ENCODE data around the gene ANKRD39.

ANKRD39 gene

DNA sequence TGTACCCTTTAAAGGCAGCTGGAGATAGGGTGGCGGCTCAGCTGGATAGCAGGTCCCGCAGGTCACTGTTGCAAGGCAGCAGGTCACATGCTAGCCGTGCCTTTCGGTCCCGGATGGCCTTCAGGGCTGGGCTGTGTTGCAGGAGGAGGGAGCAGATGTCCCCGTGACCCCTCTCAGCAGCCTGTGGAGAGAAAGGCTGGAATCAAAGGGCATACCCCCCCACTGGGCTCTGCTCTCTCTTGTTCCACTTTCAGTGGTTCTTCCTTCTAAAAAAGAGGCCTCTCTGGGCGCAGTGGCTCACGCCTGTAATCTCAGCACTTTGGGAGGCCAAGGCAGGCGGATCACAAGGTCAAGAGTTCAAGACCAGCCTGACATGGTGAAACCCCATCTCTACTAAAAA lies 9.6 kb downstream of the ANKRD39 start:
- no peak for DNase-seq

DNA sequence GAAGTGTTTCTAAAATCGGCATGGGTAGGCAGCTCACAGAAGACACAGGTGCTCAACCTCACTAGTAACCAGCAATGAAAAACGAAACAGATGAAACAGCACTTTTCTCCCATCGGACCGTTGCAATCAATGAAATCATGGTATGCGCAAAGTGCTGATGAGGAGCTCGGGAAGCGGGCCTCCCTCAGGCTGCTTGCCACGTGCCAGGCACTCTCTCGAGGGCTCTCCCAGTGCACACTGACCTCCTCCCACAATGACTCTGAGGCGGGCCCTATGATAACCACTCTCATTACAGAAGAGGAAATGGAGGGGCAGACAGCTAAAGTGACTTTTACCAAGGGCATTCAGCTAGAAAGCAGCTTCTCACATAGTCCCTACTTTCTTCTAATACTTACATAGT lies 10.2 kb downstream of the ANKRD39 start:
- DNase-seq = no peak

DNA sequence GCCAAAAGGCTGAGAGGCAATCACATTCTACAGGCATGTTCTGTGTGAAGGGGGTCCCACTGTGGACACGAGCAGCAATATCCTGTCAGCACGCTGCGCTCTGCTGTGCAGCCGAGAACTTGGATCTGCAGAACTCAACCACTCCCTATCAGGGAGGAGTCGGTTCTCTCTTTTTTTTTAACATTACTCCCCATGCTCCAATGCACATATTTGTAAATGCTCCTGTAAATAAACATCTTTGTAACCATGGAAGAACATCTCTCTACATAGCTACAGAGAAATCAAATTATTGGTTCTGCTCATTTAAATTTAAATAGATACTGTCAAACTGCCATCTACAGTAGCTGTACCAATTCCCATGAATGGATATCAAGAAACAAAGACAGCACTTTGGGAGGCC lies 11.0 kb downstream of the ANKRD39 start:
- no peak for DNase-seq

DNA sequence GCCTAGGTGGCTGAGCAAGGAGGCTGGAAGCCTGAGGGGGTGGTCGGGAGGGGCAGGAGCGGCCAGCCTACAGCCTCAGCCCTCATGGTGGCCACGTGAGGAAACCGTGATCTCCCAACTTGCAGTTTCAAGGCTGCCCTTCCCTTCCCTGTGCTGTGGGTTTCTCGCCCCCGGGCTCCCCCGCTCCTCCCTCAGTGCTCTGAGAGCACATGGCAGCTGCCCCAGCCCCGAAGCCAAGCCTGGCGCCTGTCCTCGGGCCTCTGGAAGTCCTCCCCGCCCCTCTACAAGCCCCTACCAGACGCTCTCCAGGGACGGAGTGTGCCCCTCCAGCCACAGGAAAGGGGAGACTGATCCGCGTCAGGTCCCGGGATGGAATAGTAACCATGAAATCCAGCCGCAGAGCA lies 13.4 kb downstream of the ANKRD39 start:
- DNase-seq = no peak

DNA sequence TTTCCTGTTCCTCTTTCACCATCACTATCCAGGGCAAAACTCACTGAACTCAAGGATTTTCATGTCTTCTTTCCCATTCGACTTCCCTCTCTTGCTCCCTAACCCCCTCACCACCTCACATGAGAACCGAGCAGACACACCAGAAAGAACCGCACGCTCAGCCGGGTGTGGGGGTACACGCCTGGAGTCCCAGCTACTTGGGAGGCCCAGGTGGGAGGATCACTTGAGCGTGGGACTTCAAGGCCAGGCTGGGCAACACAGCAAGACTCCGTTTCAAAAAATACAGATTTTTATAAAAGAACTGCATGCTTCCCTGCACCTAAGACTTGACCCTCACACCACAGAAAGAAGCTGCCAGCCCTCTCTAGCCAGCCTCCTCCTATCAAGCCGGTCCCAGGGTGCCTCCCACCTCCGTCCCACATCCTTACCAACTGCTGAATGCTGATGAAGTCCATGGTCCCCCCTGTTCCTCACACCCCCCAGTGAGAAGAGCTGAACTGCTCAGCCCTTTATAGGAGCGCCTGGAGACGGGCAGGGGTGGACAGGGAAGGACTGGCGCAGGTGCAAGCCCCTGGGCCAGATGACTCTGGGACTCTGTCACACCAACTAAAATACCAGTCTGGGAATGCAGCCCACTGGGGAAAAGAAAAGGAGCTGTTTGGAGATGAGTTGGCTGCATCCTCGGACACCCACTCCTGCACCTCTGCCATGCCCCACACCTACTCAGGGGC lies 14.1 kb downstream of the ANKRD39 start, which contains the start of gene ANKRD23:
Gene ANKRD23 (minus strand): TSS at position 484 of the 731 bp plus-strand sequence. CDS start 29 bp downstream, at position 455.
- DNase-seq = no peak

DNA sequence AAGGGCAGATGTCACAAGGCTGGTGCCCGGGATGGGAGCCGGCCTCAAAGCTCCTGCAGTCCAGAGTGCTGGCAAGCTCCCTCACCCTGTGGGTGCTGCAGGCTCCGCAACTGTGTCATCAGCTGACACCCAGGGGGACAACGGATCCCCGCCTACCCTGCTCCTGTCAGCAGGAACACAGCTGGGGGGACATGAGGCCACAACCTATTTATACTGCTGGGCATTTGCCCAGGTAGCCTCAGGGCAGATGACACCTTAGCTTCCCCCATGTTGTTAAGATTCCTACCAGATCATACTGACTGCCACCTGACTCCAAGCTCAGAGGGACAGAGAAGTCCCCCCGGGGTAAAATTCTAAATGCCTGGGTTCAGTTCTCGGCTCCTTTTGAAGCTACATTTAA lies 15.2 kb downstream of the ANKRD39 start:
- DNase-seq = no peak

DNA sequence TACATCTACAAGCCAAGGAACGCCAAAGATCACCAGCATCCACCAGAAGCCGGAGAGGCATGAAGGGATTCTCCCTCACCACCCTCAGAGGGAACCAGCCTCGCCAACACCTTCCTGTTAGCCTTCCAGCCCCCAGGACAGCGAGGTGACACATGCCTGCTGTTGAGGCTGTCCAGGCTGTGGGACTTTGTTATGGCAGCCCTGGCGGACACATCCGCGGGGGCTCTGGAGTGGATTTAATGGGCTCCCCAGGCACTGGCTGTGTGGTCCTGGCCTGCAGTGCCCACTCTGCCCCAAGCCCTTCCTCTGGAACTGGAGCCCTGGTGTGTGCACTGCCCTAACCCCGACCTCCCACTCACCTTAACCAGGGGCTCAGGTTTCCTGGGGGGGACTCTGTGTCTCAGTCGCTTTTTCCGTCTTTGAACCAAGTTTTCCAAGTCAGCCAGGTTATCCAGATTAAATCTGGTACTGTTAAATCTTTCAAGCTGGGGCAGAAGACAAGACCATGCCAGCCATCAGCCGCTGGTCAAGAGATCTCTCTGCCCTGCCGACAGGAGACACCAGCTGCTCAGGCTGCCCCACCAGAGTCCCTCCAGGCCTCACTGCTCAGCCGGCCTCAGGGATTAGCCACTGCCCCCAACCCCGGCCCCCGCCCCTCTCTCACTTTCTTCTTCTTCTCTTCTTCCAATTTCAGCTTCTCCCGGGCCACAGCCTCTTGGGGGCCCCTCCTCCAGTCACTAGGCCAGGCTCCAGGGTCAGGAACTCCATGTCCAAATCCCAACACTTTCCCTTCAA lies 15.9 kb downstream of the ANKRD39 start:
- no peak for DNase-seq

DNA sequence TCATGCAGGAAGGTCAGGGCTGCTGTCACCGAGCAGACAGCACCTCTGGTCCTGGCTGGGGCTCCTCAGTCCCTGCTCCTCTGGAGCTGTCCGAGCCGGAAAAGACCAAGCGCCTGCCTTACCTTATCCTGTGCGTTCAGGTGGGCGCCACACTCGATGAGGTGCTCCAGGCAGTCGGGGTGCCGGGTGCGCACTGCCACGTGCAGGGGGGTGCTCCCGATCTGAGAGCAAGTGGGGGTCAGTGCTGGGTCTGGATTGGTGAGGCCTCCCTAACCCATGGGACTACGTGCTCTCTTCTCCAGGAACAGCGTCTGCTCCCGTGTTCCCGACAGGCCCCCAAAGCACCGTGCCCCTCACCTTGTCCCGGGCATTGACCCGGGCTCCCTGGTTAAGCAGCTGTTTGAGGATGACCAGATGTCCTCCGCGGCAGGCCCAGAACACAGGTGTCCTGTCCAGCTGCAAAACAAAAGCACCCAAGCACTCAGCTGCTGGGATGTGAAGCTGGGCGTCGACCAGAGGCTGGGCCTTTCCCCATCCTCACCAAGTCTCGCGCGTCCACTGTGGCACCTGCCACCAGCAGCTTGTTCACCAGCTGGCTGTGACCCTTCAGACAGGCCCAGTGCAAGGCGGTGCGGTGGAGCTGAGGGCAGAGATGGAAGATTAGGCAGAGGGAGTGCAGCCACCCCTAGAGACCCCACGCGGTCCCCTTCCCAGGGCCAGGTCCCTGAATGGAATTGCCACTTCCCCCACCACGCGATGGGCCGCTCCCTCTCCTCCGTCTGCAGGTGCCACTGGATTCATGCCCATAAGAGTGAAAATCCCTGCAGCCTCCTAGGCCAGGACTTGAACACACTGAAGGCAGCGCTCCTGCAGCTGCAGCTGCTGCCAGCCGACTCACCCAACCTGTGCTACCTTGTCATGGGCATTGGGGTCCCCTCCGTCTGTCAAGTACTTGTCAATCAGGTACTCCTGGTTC lies 17.7 kb downstream of the ANKRD39 start:
- no peak for DNase-seq

DNA sequence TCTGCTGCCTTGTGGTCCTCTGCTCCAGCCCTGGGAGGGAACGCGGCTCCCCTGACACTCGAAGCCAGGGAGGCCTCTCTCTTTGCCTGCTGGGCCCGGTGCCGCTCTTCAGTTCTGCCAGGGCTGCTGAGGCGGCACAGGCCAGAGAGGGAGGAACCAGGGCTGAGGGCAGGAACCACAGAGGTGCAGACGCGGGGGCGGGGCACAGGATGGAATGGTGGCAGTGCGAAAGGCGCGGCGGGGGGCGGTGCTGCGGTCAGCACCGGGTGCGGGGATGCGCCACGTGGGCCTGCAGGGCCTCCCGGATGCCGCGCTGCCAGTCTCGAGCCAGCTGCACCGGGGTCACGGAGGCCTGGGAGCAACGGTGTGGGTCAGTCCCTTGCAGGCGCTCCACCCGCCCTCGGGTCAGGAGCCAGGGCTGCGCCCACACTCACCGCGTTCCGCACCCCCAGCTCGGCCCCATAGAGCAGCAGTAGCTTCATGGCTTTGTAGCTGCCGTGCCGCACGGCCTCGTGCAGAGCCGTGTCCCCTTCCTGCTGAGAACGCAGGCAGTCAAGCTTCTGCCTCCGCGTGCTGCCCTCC lies 18.4 kb downstream of the ANKRD39 start:
- DNase-seq = no peak

DNA sequence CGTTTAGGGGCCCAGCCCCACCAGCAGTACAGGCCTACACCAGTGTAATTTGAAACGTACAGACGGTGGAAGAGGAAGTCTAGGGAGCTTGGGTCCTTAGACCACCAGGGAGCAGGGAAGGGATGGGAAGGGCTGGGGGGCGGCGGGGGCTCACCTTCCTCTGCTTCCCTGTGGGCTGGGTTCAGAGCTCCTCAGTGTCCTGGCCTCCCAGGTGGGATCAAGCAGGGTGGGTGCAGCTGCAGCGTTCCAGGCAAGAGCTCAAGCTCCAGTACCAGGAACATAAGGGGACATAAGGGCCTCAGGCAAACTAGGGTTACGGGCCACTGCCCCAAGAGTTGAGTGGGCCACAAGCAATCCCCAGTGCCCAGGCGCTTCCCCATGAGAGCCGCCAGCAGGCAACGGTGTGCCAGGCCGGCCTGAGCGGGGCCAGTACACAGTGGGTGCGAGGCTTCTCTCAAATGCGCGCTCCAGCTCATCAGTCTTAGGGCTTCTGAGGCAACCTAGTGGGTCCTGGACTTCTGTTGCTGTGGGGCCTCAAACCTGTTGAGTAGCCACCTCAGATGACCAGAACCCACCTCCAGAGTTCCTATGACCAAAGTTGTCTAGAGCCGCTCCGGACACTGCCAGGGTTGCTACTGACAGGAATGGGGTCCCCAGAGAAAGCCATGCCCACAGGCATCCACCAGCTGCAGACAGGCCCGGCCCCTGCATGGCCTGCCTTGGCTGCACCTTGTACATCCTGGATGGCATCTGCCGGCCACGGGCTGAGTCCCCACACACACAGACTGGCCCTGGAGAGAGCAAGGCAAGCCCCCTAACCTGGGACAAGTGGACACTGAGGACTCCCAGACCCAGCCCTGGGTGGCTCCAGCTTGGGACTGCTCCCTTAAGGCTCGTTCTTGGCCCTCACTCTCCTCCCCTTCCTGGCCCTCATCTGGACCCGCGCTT lies 19.2 kb downstream of the ANKRD39 start:
- DNase-seq = no peak

DNA sequence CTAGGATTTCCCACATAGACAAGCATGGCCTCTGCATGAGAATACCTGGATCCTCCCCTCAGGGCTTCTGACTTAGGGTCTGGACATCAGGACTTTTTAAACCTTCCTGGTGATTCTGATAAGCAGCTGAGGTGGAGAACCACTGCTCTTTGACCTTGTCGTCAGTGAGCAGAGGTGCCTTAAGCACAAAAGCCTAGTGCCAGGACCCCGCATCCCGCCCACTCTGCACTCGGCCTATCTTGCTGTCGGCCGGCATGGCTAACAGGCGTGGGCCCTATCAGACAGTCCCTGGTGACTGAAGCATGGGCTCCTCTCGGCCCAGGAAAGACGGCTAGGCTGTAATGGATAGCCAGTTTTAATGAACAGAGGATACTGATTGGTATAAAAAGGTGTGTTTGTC lies 20.2 kb downstream of the ANKRD39 start:
- DNase-seq = no peak

DNA sequence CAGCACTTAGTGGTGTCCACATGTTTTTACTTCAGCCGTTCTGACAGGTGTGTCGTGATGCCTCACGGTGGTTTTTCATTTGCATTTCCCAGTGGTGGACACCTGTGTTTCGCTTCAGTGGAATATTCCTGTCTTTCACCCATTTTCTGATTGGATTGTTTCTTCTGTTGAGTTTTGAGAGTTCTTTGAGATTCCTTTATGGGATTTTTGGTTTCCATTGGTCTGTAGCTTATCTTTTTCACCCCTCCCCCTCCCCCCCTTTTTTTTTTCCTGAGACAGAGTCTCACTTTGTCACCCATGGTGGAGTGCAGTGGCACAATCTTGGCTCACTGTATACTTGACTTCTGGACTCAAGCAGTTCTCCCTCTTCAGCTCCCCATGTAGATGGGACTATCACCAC lies 22.0 kb downstream of the ANKRD39 start:
- DNase-seq = no peak

DNA sequence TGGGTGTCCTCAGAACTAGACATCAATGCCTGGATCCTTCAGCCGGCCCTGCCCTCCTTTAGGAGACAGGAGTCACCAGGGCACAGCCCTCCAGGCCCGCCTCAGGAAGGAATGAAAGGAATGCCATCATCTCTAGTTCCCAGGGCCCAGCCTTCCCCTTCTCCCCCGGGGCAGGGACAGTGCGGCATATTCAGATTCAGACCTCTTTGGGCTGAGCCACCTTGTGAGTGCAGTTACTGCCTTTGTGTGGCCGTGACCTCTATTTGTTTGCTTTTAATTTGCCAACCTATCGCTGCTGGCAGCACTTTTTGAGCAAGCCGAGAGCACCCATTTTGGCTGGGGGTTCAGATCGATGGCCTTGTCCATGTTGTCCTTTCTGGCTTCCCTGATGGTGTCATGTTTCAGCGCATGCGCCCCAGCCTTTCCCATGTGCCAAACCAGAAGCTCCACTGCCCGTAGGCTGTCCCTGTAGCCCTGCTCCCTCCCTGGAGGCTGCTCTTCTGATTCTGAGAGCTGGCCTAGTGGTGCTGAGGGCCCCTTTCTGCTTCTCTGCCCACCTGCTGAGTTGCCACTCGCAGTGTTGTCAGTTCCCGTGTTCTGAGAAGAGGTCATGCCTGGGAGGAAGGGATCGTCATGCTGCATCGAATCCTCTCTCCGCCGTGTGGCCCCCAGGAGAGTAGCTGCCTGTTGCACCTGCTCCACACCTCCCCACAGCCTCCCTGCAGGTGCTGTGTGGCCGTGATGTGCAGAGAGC lies 24.9 kb downstream of the ANKRD39 start:
- no peak for DNase-seq

DNA sequence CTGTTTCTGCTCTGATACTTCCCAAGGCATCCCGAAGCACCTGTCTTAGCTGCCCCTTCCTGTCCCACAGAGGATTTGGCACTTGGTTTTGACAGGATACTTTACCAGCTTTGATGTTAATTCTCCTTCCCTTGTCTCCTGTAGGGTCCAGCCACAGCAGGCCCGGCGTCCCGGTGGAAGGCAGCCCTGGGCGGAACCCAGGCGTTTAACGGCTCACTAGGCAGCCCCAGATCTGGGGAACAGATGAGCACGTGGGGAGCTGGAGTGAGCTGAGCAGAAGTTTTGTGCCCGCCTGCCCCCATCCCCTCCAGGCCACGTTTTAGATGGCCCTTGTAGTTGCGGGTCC lies 25.4 kb downstream of the ANKRD39 start:
- DNase-seq = no peak

DNA sequence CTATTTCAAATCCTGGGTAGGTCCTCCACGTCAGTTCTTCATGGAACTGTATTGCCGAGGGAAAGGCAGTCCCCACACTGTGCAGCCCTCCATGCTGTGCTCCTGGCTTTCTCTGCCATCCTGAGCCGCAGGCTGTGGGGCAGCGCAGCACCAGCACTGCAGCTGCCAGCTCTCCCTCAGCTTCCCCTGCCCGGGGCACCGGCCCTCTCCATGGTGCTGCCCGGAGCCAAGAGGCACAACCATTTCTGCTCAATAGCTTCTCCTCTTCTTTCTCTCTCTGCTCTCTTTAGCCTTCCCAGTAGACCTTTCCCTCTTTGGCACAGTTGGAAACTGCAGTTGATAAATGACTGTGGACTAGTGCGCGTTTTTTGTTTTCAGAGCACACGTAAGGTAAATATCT lies 26.1 kb downstream of the ANKRD39 start:
- no peak for DNase-seq

DNA sequence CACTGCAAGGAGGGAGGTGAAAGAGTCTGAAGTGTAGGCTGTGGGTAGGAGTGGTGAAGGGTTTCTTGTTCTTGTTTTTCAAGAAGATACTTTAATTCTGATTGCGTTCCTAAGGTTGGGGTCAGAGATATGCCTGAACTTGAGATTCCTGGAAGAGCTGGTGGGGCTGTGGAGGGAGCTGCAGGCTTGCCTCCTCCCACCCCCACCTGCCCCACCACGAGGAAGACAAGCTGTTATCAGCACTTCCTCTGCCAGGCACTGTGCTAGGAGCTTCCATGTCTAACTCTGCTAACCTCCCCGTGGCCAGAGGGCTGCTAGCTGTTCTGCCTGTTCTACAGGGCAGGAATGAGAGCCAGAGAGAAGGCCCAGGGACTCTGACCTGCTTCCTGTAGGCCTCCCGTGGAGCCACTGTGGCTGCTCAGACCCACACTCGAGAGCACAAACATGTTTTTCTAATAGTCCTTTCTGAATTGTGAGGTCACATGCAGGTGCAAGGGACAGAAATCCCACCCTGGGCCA lies 27.7 kb downstream of the ANKRD39 start:
- DNase-seq = no peak

DNA sequence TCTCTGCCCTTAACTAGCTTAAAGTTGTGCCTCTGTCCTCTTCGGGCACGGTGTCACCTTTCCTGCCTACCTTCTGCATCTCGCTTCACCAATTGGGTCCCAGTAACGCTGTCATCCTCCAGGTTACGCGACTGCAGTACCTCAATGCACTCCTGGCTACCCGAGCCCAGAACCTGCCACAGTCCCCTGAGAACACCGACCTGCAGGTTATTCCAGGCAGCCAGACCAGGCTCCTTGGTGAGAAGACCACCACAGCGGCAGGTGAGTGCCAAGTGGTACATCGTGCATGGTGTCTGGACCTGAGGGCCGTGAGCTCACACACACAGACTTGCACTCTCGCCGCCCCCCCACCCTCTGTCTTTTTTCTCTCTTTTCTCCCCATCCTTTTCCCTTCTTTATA lies 28.9 kb downstream of the ANKRD39 start:
- no peak for DNase-seq

DNA sequence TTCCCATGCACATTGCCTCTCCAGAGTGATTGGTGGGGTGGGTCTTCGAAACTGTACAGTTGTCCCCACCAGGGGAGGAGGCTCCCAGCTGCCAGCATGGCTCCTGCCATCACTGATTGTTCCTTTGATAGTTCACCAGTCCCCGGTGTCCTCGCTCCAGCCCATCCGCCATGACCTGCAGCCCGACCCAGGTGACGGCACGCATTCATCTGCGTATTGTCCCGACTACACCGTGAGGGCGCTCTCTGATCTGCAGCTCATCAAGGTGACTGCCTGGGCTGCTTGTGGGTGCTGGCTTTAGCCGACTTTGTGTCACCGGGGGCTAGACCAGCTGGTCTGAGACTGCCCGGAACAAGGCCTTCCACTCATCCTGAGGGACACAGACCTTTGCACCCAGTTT lies 29.4 kb downstream of the ANKRD39 start:
- no peak for DNase-seq

DNA sequence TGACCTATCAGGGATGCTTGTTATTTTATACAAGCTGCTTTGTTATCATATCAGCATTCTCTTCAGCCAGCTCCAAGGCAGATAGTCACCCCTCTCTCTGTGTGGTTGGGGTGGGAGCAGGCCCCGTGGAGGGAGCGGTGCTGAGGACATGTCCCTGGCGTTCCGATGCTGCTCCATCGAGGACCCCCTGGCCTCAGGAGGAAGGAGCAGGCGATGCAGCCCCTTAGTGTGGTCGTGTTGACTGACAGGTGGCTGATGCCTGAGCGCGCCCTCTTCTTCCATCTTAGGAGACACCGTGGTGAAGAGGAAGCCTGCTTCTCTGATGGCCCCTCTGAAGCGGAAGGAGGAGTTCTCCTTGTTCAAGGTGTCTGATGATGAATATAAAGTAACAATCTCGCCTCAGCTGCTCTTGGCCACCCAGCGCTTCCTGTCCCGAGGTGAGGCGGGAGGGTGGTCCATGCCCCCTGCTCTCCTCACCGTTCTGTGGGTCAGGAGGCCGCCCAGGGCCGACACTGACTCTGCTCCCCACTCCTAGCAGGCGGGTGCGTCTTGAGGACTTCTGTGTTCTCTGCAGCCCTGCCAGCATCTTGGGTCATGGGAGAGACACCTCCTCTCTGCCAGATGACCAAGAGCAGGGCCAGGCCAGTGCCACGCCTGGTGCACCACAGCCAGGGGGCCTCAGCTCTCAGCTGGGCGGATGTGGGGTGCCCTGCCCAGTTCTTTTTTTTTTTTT lies 31.1 kb downstream of the ANKRD39 start:
- no peak for DNase-seq

DNA sequence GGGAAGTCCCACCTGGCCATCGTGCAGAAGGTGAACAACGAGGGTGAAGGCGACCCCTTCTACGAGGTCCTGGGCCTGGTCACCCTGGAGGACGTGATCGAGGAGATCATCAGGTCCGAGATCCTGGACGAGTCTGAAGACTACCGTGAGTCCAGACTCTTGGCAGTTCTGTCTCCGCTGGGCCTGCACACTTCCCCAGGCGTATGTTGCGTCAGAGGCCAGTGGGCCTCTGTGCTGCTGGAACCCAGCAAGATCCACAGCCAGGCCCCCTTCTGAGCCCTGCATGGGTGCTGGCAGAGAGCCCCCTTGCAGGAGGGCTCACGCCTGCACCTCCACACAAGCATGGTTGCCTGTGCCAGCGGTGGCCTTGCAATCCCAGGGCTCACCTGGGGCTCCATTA lies 32.8 kb downstream of the ANKRD39 start:
- no peak for DNase-seq
